ENCODE measurements around the gene FOXD4L1.
"Not testable (repeated sequence)": the region's sequence is repeated elsewhere in the genome, so short reads cannot be mapped to it uniquely, and the experiment has no call there.

Gene FOXD4L1

GRCh38 chr2:113507394-113508140 lies 9.1 kb downstream of the FOXD4L1 start:
- not testable (repeated sequence) for H3K36me3 ChIP-seq (ENCODE audit: control insufficient read depth, insufficient read depth, low read length); H3K9me3 ChIP-seq (ENCODE audit: control insufficient read depth, insufficient read depth, low read length); H3K4me1 ChIP-seq (ENCODE audit: control insufficient read depth, insufficient read depth, low read length); H3K27ac ChIP-seq (ENCODE audit: low read depth, low read length); H3K4me3 ChIP-seq (ENCODE audit: low read depth, low read length); H3K9ac ChIP-seq (ENCODE audit: low read depth, low read length)
- peaks cover 58% of the 10 kb centered on the region for H3K27me3 ChIP-seq (ENCODE audit: control insufficient read depth, insufficient read depth, low read length)

- peaks cover 52% of the 10 kb centered on the region for H3K27me3 ChIP-seq (ENCODE audit: control insufficient read depth, insufficient read depth, low read length)
- H3K4me3 ChIP-seq (ENCODE audit: low read depth, low read length); H3K27ac ChIP-seq (ENCODE audit: low read depth, low read length); H3K4me1 ChIP-seq (ENCODE audit: control insufficient read depth, insufficient read depth, low read length); H3K9me3 ChIP-seq (ENCODE audit: control insufficient read depth, insufficient read depth, low read length); H3K9ac ChIP-seq (ENCODE audit: low read depth, low read length); H3K36me3 ChIP-seq (ENCODE audit: control insufficient read depth, insufficient read depth, low read length): not testable (repeated sequence)
Measured at GRCh38 chr2:113508187-113508586, 9.7 kb downstream of the FOXD4L1 start.

- not testable (repeated sequence) for H3K9ac ChIP-seq (ENCODE audit: low read depth, low read length); H3K36me3 ChIP-seq (ENCODE audit: control insufficient read depth, insufficient read depth, low read length); H3K27ac ChIP-seq (ENCODE audit: low read depth, low read length); H3K9me3 ChIP-seq (ENCODE audit: control insufficient read depth, insufficient read depth, low read length); H3K4me3 ChIP-seq (ENCODE audit: low read depth, low read length); H3K4me1 ChIP-seq (ENCODE audit: control insufficient read depth, insufficient read depth, low read length)
- H3K27me3 ChIP-seq (ENCODE audit: control insufficient read depth, insufficient read depth, low read length), result peaks cover 30% of the 10 kb centered on the region
Measured at GRCh38 chr2:113510913-113511312, 12.4 kb downstream of the FOXD4L1 start.

- H3K9ac ChIP-seq (ENCODE audit: low read depth, low read length); H3K36me3 ChIP-seq (ENCODE audit: control insufficient read depth, insufficient read depth, low read length); H3K9me3 ChIP-seq (ENCODE audit: control insufficient read depth, insufficient read depth, low read length); H3K4me3 ChIP-seq (ENCODE audit: low read depth, low read length); H3K27ac ChIP-seq (ENCODE audit: low read depth, low read length); H3K4me1 ChIP-seq (ENCODE audit: control insufficient read depth, insufficient read depth, low read length): not testable (repeated sequence)
- peaks cover 26% of the 10 kb centered on the region for H3K27me3 ChIP-seq (ENCODE audit: control insufficient read depth, insufficient read depth, low read length)
Measured at GRCh38 chr2:113511859-113512258, 13.4 kb downstream of the FOXD4L1 start.

- H3K9ac ChIP-seq (ENCODE audit: low read depth, low read length); H3K27ac ChIP-seq (ENCODE audit: low read depth, low read length); H3K4me1 ChIP-seq (ENCODE audit: control insufficient read depth, insufficient read depth, low read length); H3K9me3 ChIP-seq (ENCODE audit: control insufficient read depth, insufficient read depth, low read length); H3K4me3 ChIP-seq (ENCODE audit: low read depth, low read length); H3K27me3 ChIP-seq (ENCODE audit: control insufficient read depth, insufficient read depth, low read length); H3K36me3 ChIP-seq (ENCODE audit: control insufficient read depth, insufficient read depth, low read length): not testable (repeated sequence)
Measured at GRCh38 chr2:113515457-113515856, 17.0 kb downstream of the FOXD4L1 start.

GRCh38 chr2:113515995-113516394 lies 17.5 kb downstream of the FOXD4L1 start:
- H3K36me3 ChIP-seq (ENCODE audit: control insufficient read depth, insufficient read depth, low read length); H3K9ac ChIP-seq (ENCODE audit: low read depth, low read length); H3K9me3 ChIP-seq (ENCODE audit: control insufficient read depth, insufficient read depth, low read length); H3K4me3 ChIP-seq (ENCODE audit: low read depth, low read length); H3K4me1 ChIP-seq (ENCODE audit: control insufficient read depth, insufficient read depth, low read length); H3K27ac ChIP-seq (ENCODE audit: low read depth, low read length); H3K27me3 ChIP-seq (ENCODE audit: control insufficient read depth, insufficient read depth, low read length): not testable (repeated sequence)

GRCh38 chr2:113517025-113517424 lies 18.6 kb downstream of the FOXD4L1 start:
- H3K9ac ChIP-seq (ENCODE audit: low read depth, low read length); H3K27me3 ChIP-seq (ENCODE audit: control insufficient read depth, insufficient read depth, low read length); H3K4me1 ChIP-seq (ENCODE audit: control insufficient read depth, insufficient read depth, low read length); H3K27ac ChIP-seq (ENCODE audit: low read depth, low read length); H3K4me3 ChIP-seq (ENCODE audit: low read depth, low read length); H3K9me3 ChIP-seq (ENCODE audit: control insufficient read depth, insufficient read depth, low read length); H3K36me3 ChIP-seq (ENCODE audit: control insufficient read depth, insufficient read depth, low read length): not testable (repeated sequence)

GRCh38 chr2:113520837-113521236 lies 22.4 kb downstream of the FOXD4L1 start:
- H3K27me3 ChIP-seq (ENCODE audit: control insufficient read depth, insufficient read depth, low read length); H3K27ac ChIP-seq (ENCODE audit: low read depth, low read length); H3K4me3 ChIP-seq (ENCODE audit: low read depth, low read length); H3K9me3 ChIP-seq (ENCODE audit: control insufficient read depth, insufficient read depth, low read length); H3K36me3 ChIP-seq (ENCODE audit: control insufficient read depth, insufficient read depth, low read length); H3K4me1 ChIP-seq (ENCODE audit: control insufficient read depth, insufficient read depth, low read length); H3K9ac ChIP-seq (ENCODE audit: low read depth, low read length): not testable (repeated sequence)

- not testable (repeated sequence) for H3K9me3 ChIP-seq (ENCODE audit: control insufficient read depth, insufficient read depth, low read length); H3K4me3 ChIP-seq (ENCODE audit: low read depth, low read length); H3K27me3 ChIP-seq (ENCODE audit: control insufficient read depth, insufficient read depth, low read length); H3K4me1 ChIP-seq (ENCODE audit: control insufficient read depth, insufficient read depth, low read length); H3K9ac ChIP-seq (ENCODE audit: low read depth, low read length); H3K36me3 ChIP-seq (ENCODE audit: control insufficient read depth, insufficient read depth, low read length); H3K27ac ChIP-seq (ENCODE audit: low read depth, low read length)
Measured at GRCh38 chr2:113521492-113521891, 23.0 kb downstream of the FOXD4L1 start.

- H3K27me3 ChIP-seq (ENCODE audit: control insufficient read depth, insufficient read depth, low read length); H3K27ac ChIP-seq (ENCODE audit: low read depth, low read length); H3K4me3 ChIP-seq (ENCODE audit: low read depth, low read length); H3K9ac ChIP-seq (ENCODE audit: low read depth, low read length); H3K9me3 ChIP-seq (ENCODE audit: control insufficient read depth, insufficient read depth, low read length); H3K4me1 ChIP-seq (ENCODE audit: control insufficient read depth, insufficient read depth, low read length); H3K36me3 ChIP-seq (ENCODE audit: control insufficient read depth, insufficient read depth, low read length): not testable (repeated sequence)
Measured at GRCh38 chr2:113524986-113525385, 26.5 kb downstream of the FOXD4L1 start.

- H3K27me3 ChIP-seq (ENCODE audit: control insufficient read depth, insufficient read depth, low read length); H3K4me3 ChIP-seq (ENCODE audit: low read depth, low read length); H3K27ac ChIP-seq (ENCODE audit: low read depth, low read length); H3K36me3 ChIP-seq (ENCODE audit: control insufficient read depth, insufficient read depth, low read length); H3K9ac ChIP-seq (ENCODE audit: low read depth, low read length); H3K4me1 ChIP-seq (ENCODE audit: control insufficient read depth, insufficient read depth, low read length); H3K9me3 ChIP-seq (ENCODE audit: control insufficient read depth, insufficient read depth, low read length): not testable (repeated sequence)
Measured at GRCh38 chr2:113527350-113528045, 29.0 kb downstream of the FOXD4L1 start.

Data from HUES48 (cell line).